CD14-positive monocyte (primary cell): Measurements from ENCODE around the gene KCTD18. TPM values are rescaled to one million over a fixed set of nuclear protein-coding genes. Genes with fewer than 3 reads are reported as not detected.

Experiments used
- DNase-seq, 3 donors: peaks; one replicate each; pipeline ENCODE4 v3.0.0-alpha.2; 2011 to 2022
- H2AFZ ChIP-seq: 2 replicates; pipeline ENCODE4 v1.6.0; 2012; ENCODE audit warnings: mild to moderate bottlenecking, low read depth, low read length, inconsistent platforms; ENCODE audit not compliant: insufficient read depth, poor library complexity, severe bottlenecking
- H3K27ac ChIP-seq, 2 donors: 1 replicate in 1 of 2; 2 replicates in 1 of 2; pipeline ENCODE4 v1.5.1; 2012 to 2013; ENCODE audit warnings: low read length in 2 of 2, control low read depth in 1 of 2, inconsistent platforms in 1 of 2, low read depth in 1 of 2, mild to moderate bottlenecking in 1 of 2
- H3K27me3 ChIP-seq, 2 donors: one replicate each; pipeline versions ENCODE4 v1.6.0 to v1.6.1; 2011 to 2013; ENCODE audit warnings: low read length in 2 of 2; ENCODE audit not compliant: control insufficient read depth in 2 of 2, insufficient read depth in 2 of 2
- H3K36me3 ChIP-seq, 2 donors: replicated peaks in 1 of 2; 1 replicate in 1 of 2; 2 replicates in 1 of 2; pipeline versions ENCODE4 v1.5.1 to v1.6.1; 2012 to 2013; ENCODE audit warnings: low read length in 2 of 2, control low read depth in 1 of 2, inconsistent platforms in 1 of 2, mild to moderate bottlenecking in 1 of 2; ENCODE audit not compliant: insufficient read depth in 2 of 2, control insufficient read depth in 1 of 2
- H3K4me1 ChIP-seq, 2 donors: 1 replicate in 1 of 2; 2 replicates in 1 of 2; pipeline versions ENCODE4 v1.5.1 to v1.6.1; 2012 to 2013; ENCODE audit warnings: low read length in 2 of 2, control low read depth in 1 of 2, inconsistent platforms in 1 of 2, mild to moderate bottlenecking in 1 of 2, moderate library complexity in 1 of 2; ENCODE audit not compliant: insufficient read depth in 2 of 2, control insufficient read depth in 1 of 2
- H3K4me2 ChIP-seq: replicated peaks from 2 replicates; pipeline ENCODE3; 2012; ENCODE audit warnings: low read length, moderate library complexity, mild to moderate bottlenecking; ENCODE audit not compliant: poor library complexity, severe bottlenecking; ENCODE audit errors: extremely low read depth
- H3K4me3 ChIP-seq, 3 experiments: fragments of 200-600 bp in 1 of 3; sonication (generic) in 1 of 3; replicated peaks in 1 of 3; 1 replicate in 2 of 3; 2 replicates in 1 of 3; pipeline ENCODE4 v1.5.1; 2011 to 2013; ENCODE audit warnings: low read length in 3 of 3, mild to moderate bottlenecking in 3 of 3, control low read depth in 2 of 3, low read depth in 2 of 3, inconsistent platforms in 1 of 3, moderate library complexity in 1 of 3
- H3K79me2 ChIP-seq: 2 replicates; pipeline ENCODE4 v1.6.0; 2012; ENCODE audit warnings: mild to moderate bottlenecking, control low read depth, inconsistent platforms, low read length, moderate library complexity; ENCODE audit not compliant: insufficient read depth
- H3K9ac ChIP-seq: 2 replicates; pipeline ENCODE4 v1.6.0; 2017; ENCODE audit warnings: low read length, mild to moderate bottlenecking; ENCODE audit not compliant: insufficient read depth, poor library complexity, severe bottlenecking
- H3K9me3 ChIP-seq, 2 donors: replicated peaks in 1 of 2; 1 replicate in 1 of 2; 2 replicates in 1 of 2; pipeline versions ENCODE4 v1.5.1 to v1.6.1; 2012 to 2013; ENCODE audit warnings: low read length in 2 of 2, control low read depth in 1 of 2; ENCODE audit not compliant: control insufficient read depth in 1 of 2, insufficient read depth in 1 of 2
- H4K20me1 ChIP-seq: 2 replicates; pipeline ENCODE4 v1.6.0; 2012; ENCODE audit warnings: mild to moderate bottlenecking, low read length, control low read depth, moderate library complexity; ENCODE audit not compliant: insufficient read depth
- H3K27ac Mint-ChIP-seq, 7 donors: one replicate each; pipeline ENCODE4 v1.8.0; 2020; ENCODE audit warnings: mild to moderate bottlenecking in 7 of 7, mixed read lengths in 7 of 7, moderate library complexity in 6 of 7, inconsistent platforms in 2 of 7
- H3K27me3 Mint-ChIP-seq, 3 donors: one replicate each; pipeline ENCODE4 v1.8.0; 2021 to 2022; ENCODE audit warnings: low read depth in 3 of 3, mild to moderate bottlenecking in 3 of 3, mixed read lengths in 3 of 3, moderate library complexity in 3 of 3, inconsistent platforms in 1 of 3
- H3K36me3 Mint-ChIP-seq, 2 donors: one replicate each; pipeline ENCODE4 v1.8.0; 2020; ENCODE audit warnings: mixed read lengths in 2 of 2, inconsistent platforms in 1 of 2, mild to moderate bottlenecking in 1 of 2
- H3K4me1 Mint-ChIP-seq: one replicate; pipeline ENCODE4 v1.8.0; 2020; ENCODE audit warnings: mild to moderate bottlenecking, mixed read lengths
- H3K4me3 Mint-ChIP-seq, 2 donors: one replicate each; pipeline ENCODE4 v1.8.0; 2020; ENCODE audit warnings: mild to moderate bottlenecking in 2 of 2, mixed read lengths in 2 of 2, moderate library complexity in 1 of 2
- H3K9me3 Mint-ChIP-seq, 7 donors: one replicate each; pipeline ENCODE4 v1.8.0; 2020 to 2022; ENCODE audit warnings: mixed read lengths in 7 of 7, mild to moderate bottlenecking in 6 of 7, moderate library complexity in 6 of 7, inconsistent platforms in 2 of 7
- WGBS: methylation state at CpG from one replicate; pipeline ENCODE4 v1.1.5; 2013; ENCODE audit warnings: missing lambda C conversion rate; ENCODE audit not compliant: insufficient coverage; 5-methylcytosine and 5-hydroxymethylcytosine counted together
- intact Hi-C, 2 donors: fragments of 100-400 bp; cut with micrococcal nuclease; formaldehyde crosslinking; loops; one replicate each; pipeline versions ENCODE4 v1.15.0 to v1.15.1; 2023
- polyA plus RNA-seq, 3 donors: library from polyadenylated mRNA; depleted of rRNA in 1 of 3; unstranded in 2 of 3; stranded (reverse) in 1 of 3; fragments of 300-500 nt in 2 of 3; fragments of >200 nt in 1 of 3; fragmentation: Illumina TruSeq in 2 of 3; gene quantifications; 1 replicate in 2 of 3; 2 replicates in 1 of 3; pipeline ENCODE4 v1.2.3, GENCODE V29; 2012 to 2021
- TF ChIP-seq, protein P1 (sequence below): fragments of 200-600 bp; IDR thresholded peaks from one replicate; pipeline ENCODE4 v1.8.0; 2022; ENCODE audit warnings: antibody characterized with exemption, mild to moderate bottlenecking

The KCTD18 gene
- polyA plus RNA-seq, 3 donors, result 9.7 to 14.6 (median 11.8) TPM

DNA sequence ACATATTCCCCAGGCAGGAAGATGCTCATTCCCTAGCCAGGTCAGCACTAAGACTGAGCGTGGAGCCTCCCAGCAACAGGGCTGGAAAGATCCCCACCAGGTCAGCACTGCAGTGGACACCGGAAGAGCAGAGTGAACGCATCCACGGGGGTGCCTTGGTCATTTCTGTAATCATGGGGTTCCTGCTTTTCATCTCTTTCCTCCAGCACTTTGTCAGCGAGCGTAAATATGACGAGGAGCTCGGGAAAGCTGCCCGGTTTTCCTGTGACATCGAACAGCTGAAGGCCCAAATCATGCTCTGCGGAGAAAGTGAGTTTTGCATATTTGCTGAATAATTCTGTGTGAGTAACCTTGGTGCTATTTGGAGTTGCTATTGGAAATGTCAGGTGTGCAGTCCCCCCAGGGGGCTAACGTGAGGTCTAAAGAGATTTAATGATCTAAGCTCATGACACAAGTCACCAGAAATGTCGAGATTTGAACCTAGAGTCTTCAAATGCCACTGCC lies 40.1 kb downstream of the KCTD18 start:
- no peak overlapping the region for H3K27ac ChIP-seq
- H3K4me1 Mint-ChIP-seq, result peaks cover 3% of the 10 kb centered on the region
- H3K79me2 ChIP-seq, result no peaks in the 10 kb centered on the region
- no peak overlapping the region for H3K27ac Mint-ChIP-seq
- no peak overlapping the region for H3K4me3 Mint-ChIP-seq
- H3K27me3 ChIP-seq, result no peaks in the 10 kb centered on the region
- H3K4me2 ChIP-seq, result no peak overlapping the region
- peaks cover 0 to 37% of the 10 kb centered on the region in 2 donors for H3K36me3 ChIP-seq
- DNase-seq, result no peak
- intact Hi-C loops, result loop anchor here in 1 of 2 donors (5.0 kb wide), 1 partner anchor 487 kb away; no protein-coding TSS in a partner anchor
- no peaks in the 10 kb centered on the region for H4K20me1 ChIP-seq
- TF ChIP-seq, protein P1, sequence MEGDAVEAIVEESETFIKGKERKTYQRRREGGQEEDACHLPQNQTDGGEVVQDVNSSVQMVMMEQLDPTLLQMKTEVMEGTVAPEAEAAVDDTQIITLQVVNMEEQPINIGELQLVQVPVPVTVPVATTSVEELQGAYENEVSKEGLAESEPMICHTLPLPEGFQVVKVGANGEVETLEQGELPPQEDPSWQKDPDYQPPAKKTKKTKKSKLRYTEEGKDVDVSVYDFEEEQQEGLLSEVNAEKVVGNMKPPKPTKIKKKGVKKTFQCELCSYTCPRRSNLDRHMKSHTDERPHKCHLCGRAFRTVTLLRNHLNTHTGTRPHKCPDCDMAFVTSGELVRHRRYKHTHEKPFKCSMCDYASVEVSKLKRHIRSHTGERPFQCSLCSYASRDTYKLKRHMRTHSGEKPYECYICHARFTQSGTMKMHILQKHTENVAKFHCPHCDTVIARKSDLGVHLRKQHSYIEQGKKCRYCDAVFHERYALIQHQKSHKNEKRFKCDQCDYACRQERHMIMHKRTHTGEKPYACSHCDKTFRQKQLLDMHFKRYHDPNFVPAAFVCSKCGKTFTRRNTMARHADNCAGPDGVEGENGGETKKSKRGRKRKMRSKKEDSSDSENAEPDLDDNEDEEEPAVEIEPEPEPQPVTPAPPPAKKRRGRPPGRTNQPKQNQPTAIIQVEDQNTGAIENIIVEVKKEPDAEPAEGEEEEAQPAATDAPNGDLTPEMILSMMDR, result no peak
- H3K27me3 Mint-ChIP-seq, result no peaks in the 10 kb centered on the region
- no peak overlapping the region for H2AFZ ChIP-seq
- H3K9me3 Mint-ChIP-seq, result no peaks in the 10 kb centered on the region
- no peaks in the 10 kb centered on the region for H3K4me1 ChIP-seq
- 92% methylated on average over 6 of the region's 13 CpGs for WGBS
- H3K9me3 ChIP-seq, result no peaks in the 10 kb centered on the region
- no peak overlapping the region for H3K9ac ChIP-seq
- H3K36me3 Mint-ChIP-seq, result peaks cover 19 to 29% of the 10 kb centered on the region in 2 donors
- H3K4me3 ChIP-seq, result no peak overlapping the region

DNA sequence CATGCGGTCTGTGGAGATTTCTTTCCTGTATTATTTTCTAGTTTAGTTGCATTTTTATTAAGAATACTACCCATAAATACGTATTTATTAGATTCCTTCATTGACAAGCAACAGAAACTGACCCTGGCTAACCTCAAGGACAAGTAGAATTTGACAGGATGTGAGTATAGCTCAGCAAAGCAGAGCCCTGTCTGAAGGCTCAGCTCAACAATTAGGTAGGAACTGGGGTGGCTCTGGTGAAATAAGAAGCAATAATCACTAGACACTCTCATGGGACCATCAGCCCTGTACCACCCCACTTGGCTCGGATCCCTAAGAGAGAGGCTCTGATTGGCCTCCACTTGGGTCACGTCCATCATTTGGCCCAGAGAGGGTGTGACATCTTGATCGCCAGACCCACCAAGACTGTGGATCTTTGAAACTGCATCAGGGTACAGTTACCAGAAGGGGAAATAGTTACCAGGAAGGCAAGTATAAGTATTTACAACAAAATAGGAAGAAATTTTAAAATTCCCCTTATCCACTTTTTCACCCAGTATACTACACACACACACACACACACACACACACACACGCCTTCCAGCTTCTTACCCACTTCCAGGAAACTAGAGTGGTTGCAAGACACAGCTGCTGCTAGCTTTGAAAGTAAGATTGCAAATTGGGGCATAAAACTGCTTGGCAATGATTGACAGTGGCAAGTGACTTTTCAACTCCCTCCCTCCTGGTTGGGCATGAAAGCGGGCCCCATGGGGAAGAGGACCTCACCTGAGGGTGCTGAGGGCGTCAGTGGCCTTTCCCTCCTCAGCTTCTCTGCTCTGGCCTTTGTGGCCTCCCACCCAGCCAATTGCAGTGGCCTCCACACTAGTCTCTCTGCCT lies 41.8 kb downstream of the KCTD18 start:
- no peak overlapping the region for H3K4me3 ChIP-seq
- TF ChIP-seq, protein P1, result no peak
- no peaks in the 10 kb centered on the region for H3K9me3 ChIP-seq
- intact Hi-C loops, result no loop called here
- 92% methylated on average over 4 of the region's 8 CpGs for WGBS
- no peaks in the 10 kb centered on the region for H3K27me3 Mint-ChIP-seq
- no peaks in the 10 kb centered on the region for H3K79me2 ChIP-seq
- H3K36me3 ChIP-seq, result peaks cover 0 to 34% of the 10 kb centered on the region in 2 donors
- H3K27ac ChIP-seq, result no peak overlapping the region
- no peaks in the 10 kb centered on the region for H4K20me1 ChIP-seq
- peak overlapping the region in 1 of 7 donors; percentile 66 for H3K27ac Mint-ChIP-seq
- DNase-seq, result no peak
- H2AFZ ChIP-seq, result no peak overlapping the region
- no peaks in the 10 kb centered on the region for H3K4me1 ChIP-seq
- H3K27me3 ChIP-seq, result no peaks in the 10 kb centered on the region
- H3K4me1 Mint-ChIP-seq, result peaks cover 3% of the 10 kb centered on the region
- H3K36me3 Mint-ChIP-seq, result peaks cover 16 to 27% of the 10 kb centered on the region in 2 donors
- no peak overlapping the region for H3K9ac ChIP-seq
- no peaks in the 10 kb centered on the region for H3K9me3 Mint-ChIP-seq
- no peak overlapping the region for H3K4me3 Mint-ChIP-seq
- no peak overlapping the region for H3K4me2 ChIP-seq
